ENCODE results near the gene CSTF1.

Gene CSTF1

DNA sequence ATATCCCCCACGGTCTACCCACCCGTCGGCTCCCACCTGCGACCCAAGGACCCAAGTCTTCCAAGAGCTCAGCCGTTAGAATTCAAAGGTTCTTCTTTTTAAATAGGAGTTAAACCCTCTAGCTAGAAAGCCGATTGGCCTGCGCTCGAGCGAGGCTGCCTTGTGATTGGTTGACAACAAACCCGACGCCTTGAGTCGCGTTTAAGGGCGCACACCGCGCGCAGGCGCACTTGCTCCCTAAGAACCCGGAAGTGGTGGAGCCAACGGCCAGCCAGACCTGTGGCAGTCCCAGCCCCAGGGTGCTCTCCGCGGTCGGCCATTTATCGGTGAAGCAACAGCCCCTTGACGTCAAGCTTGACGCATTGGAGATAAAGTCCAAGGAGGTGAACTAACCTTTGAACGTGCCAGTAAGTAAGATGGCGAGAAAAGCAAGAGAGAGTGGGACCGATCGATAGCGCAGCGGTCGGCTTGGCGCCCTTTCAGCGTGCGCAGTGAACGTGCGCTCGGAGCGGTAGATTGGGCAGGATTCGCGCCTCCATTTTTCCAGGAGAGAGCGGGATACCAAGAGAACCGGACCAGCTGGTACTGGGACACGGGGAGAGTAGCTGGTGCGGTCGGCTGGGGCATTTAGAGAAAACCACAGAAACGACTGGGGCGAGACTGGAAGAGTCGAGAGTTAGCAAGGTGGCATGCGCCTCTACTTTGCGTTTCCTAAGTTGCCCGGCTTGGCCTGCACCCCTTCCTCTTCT lies at the start of gene CSTF1, which contains the start of gene AURKA:
TSS of gene CSTF1 (plus strand) at position 514 of the 749 bp plus-strand sequence. CDS start 2,908 bp downstream, outside the sequence.
TSS of gene AURKA (minus strand) at position 84 of the 749 bp plus-strand sequence. CDS start 4,018 bp downstream, outside the sequence.
- H3K4me2 ChIP-seq (ENCODE audit: low read length) = peak within 1 kb of the TSS; percentile 72
- H3K27ac ChIP-seq (ENCODE audit: low read depth, low read length) = peak within 1 kb of the TSS; percentile 84
- no peaks in the 10 kb centered on the region for H3K9me3 ChIP-seq (ENCODE audit: control insufficient read depth, insufficient read depth, low read length)
- H4K20me1 ChIP-seq (ENCODE audit: control insufficient read depth, insufficient read depth, low read depth, low read length) = peaks cover 6% of the 10 kb centered on the region; the same call in 1 of the 2 replicates
- H3K4me1 ChIP-seq (ENCODE audit: control insufficient read depth, low read length) = peaks cover 31% of the 10 kb centered on the region
- TF ChIP-seq, protein P1, sequence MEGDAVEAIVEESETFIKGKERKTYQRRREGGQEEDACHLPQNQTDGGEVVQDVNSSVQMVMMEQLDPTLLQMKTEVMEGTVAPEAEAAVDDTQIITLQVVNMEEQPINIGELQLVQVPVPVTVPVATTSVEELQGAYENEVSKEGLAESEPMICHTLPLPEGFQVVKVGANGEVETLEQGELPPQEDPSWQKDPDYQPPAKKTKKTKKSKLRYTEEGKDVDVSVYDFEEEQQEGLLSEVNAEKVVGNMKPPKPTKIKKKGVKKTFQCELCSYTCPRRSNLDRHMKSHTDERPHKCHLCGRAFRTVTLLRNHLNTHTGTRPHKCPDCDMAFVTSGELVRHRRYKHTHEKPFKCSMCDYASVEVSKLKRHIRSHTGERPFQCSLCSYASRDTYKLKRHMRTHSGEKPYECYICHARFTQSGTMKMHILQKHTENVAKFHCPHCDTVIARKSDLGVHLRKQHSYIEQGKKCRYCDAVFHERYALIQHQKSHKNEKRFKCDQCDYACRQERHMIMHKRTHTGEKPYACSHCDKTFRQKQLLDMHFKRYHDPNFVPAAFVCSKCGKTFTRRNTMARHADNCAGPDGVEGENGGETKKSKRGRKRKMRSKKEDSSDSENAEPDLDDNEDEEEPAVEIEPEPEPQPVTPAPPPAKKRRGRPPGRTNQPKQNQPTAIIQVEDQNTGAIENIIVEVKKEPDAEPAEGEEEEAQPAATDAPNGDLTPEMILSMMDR (IDR thresholded peaks at IDR 0.05; ENCODE audit: low read depth, low read length, poor library complexity, severe bottlenecking) = no peak
- TF ChIP-seq EZH2phosphoT487 (IDR thresholded peaks at IDR 0.05; ENCODE audit: borderline replicate concordance, low read length) = no peak
- H3K4me3 ChIP-seq (ENCODE audit: low read length) = peak within 1 kb of the TSS; percentile 97
- H3F3A ChIP-seq (ENCODE audit: control insufficient read depth, insufficient read depth) = peaks cover 3% of the 10 kb centered on the region; the same call in 1 of the 2 replicates
- peaks cover 90% of the 10 kb centered on the region for H3K36me3 ChIP-seq (ENCODE audit: control insufficient read depth, low read length)
- no peaks in the 10 kb centered on the region for H3K9me2 ChIP-seq (replicated peaks; ENCODE audit: control insufficient read depth, low read length)
- no peaks in the 10 kb centered on the region for H3K27me3 ChIP-seq (ENCODE audit: control insufficient read depth, low read length)
- H3K79me2 ChIP-seq (ENCODE audit: control insufficient read depth, low read length) = peaks cover 94% of the 10 kb centered on the region

DNA sequence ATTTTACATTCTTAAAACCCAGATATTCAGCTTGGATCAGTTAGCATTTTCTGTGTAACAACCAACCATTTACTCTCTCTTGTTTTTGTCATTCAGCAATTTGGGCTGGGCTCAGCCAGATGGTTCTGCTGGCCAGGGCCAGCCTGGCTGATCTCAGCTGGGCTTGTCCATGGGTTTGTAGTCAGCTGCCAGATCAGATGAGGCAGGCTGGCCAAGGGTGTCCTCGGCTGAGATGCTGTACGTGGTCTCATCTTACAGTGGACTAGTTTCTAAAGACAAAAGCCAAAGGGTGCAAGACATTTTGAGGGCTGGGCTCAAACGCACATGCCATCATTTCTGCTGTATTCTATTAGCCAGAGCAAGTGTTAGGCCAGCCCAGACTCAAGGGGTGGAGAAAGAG lies 49.7 kb upstream of the CSTF1 start:
- H3K27me3 ChIP-seq (ENCODE audit: control insufficient read depth, low read length) = no peaks in the 10 kb centered on the region; the same call in 1 of the 2 replicates
- no peaks in the 10 kb centered on the region for H3K9me3 ChIP-seq (ENCODE audit: control insufficient read depth, insufficient read depth, low read length)
- H3K79me2 ChIP-seq (ENCODE audit: control insufficient read depth, low read length) = no peaks in the 10 kb centered on the region
- no peaks in the 10 kb centered on the region for H3K9me2 ChIP-seq (replicated peaks; ENCODE audit: control insufficient read depth, low read length)
- no peak overlapping the region for H3K4me3 ChIP-seq (ENCODE audit: low read length)
- H3K4me2 ChIP-seq (ENCODE audit: low read length) = no peak overlapping the region
- H3K36me3 ChIP-seq (ENCODE audit: control insufficient read depth, low read length) = no peaks in the 10 kb centered on the region
- H3K27ac ChIP-seq (ENCODE audit: low read depth, low read length) = no peak overlapping the region
- no peaks in the 10 kb centered on the region for H4K20me1 ChIP-seq (ENCODE audit: control insufficient read depth, insufficient read depth, low read depth, low read length)
- TF ChIP-seq, protein P1 (IDR thresholded peaks at IDR 0.05; ENCODE audit: low read depth, low read length, poor library complexity, severe bottlenecking) = no peak
- no peak for TF ChIP-seq EZH2phosphoT487 (IDR thresholded peaks at IDR 0.05; ENCODE audit: borderline replicate concordance, low read length)
- no peaks in the 10 kb centered on the region for H3K4me1 ChIP-seq (ENCODE audit: control insufficient read depth, low read length)
- H3F3A ChIP-seq (ENCODE audit: control insufficient read depth, insufficient read depth) = no peaks in the 10 kb centered on the region

DNA sequence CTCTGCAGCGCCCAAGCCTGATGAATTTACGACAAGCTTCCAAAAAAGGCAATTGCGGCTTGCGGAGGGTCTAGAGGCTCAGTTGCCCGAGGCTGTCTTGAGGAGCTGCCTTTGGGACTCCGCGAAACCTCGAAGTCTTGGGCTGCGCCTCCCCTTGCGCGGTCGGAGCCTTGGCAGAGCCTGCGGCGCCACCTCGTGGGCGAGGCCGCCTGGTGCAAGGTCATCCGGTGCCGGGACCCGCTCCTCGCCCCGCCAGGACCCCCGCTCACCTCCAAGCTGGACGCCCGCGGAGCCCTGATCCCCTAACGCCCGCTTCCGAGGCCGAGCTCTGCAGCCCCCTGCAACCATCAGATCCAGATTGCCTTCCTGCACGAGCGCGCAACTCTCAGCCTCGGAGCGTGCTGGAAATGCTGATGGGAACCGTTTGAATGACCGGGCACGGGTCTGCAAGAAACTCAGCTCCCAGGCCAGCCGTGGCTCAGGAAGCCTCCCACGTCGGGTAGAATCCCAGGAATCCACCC lies 48.5 kb upstream of the CSTF1 start:
- Histone ChIP-seq H3K36me3 (ENCODE audit: control insufficient read depth, low read length) (no peaks in the 10 kb centered on the region), H3K27me3 (ENCODE audit: control insufficient read depth, low read length) (no peaks in the 10 kb centered on the region; the same call in 1 of the 2 replicates), H3K4me1 (ENCODE audit: control insufficient read depth, low read length) (no peaks in the 10 kb centered on the region), H3K4me2 (ENCODE audit: low read length) (no peak overlapping the region), H3K79me2 (ENCODE audit: control insufficient read depth, low read length) (no peaks in the 10 kb centered on the region), H3K9me2 (replicated peaks; ENCODE audit: control insufficient read depth, low read length) (no peaks in the 10 kb centered on the region), H3K4me3 (ENCODE audit: low read length) (no peak overlapping the region), H3F3A (ENCODE audit: control insufficient read depth, insufficient read depth) (no peaks in the 10 kb centered on the region), H3K27ac (ENCODE audit: low read depth, low read length) (no peak overlapping the region), H4K20me1 (ENCODE audit: control insufficient read depth, insufficient read depth, low read depth, low read length) (no peaks in the 10 kb centered on the region), H3K9me3 (ENCODE audit: control insufficient read depth, insufficient read depth, low read length) (no peaks in the 10 kb centered on the region)
- no peak for TF ChIP-seq EZH2phosphoT487 (IDR thresholded peaks at IDR 0.05; ENCODE audit: borderline replicate concordance, low read length)
- TF ChIP-seq, protein P1 (IDR thresholded peaks at IDR 0.05; ENCODE audit: low read depth, low read length, poor library complexity, severe bottlenecking) = peak; percentile 77

Data from DOHH2 (cell line).